ENCODE measurements around the gene GRIA4.

GRIA4 gene

DNA sequence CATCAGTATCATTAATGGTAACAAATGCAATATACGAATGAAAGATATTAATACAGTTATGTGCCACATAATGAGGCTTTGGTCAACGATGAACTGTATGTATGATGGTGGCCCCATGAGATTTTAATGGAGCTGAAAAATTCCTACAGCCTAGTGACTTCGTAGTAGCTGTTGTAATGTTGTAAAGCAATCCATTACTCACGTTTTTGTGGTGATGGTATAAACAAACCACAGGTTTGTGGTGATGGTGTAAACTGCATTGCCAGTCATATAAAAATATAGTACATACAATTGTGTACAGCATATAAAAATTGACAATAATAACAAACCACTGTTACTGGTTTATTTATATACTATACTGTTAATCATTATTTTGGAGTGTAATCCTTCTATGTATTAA is 27.4 kb upstream of the GRIA4 start:
- no peak for DNase-seq
- H3K27me3 ChIP-seq (replicated peaks) = no peaks in the 10 kb centered on the region
- H3K4me3 ChIP-seq (ENCODE audit: low read depth, low read length) = no peak overlapping the region
- no peak for TF ChIP-seq CTCF (IDR thresholded peaks at IDR 0.05; ENCODE audit: low read depth, low read length, missing control alignments)
- in situ Hi-C loops (cut with HindIII; ENCODE audit: low pct_ligation_motif_present, low sequenced_read_pairs) = no loop called here
- no peaks in the 10 kb centered on the region for H3K36me3 ChIP-seq (replicated peaks)
- no peak overlapping the region for H3K27ac ChIP-seq

- no peak for TF ChIP-seq CTCF (IDR thresholded peaks at IDR 0.05; ENCODE audit: low read depth, low read length, missing control alignments)
- peak; percentile 73 for DNase-seq
- H3K4me3 ChIP-seq (ENCODE audit: low read depth, low read length) = no peak overlapping the region
- no peaks in the 10 kb centered on the region for H3K36me3 ChIP-seq (replicated peaks)
- H3K27me3 ChIP-seq (replicated peaks) = no peaks in the 10 kb centered on the region
- in situ Hi-C loops (cut with HindIII; ENCODE audit: low pct_ligation_motif_present, low sequenced_read_pairs) = no loop called here
- H3K27ac ChIP-seq = no peak overlapping the region
These were observed 21.9 kb upstream of the GRIA4 start for GRCh38 chr11:105588001-105588400.

GRCh38 chr11:105589346-105589745 is 20.5 kb upstream of the GRIA4 start:
- peak; percentile 53 for DNase-seq
- in situ Hi-C loops (cut with HindIII; ENCODE audit: low pct_ligation_motif_present, low sequenced_read_pairs) = no loop called here
- no peaks in the 10 kb centered on the region for H3K27me3 ChIP-seq (replicated peaks)

GRCh38 chr11:105592035-105592434 is 17.8 kb upstream of the GRIA4 start:
- Histone ChIP-seq H3K27ac (no peak overlapping the region), H3K36me3 (replicated peaks) (no peaks in the 10 kb centered on the region), H3K4me3 (ENCODE audit: low read depth, low read length) (no peak overlapping the region), H3K27me3 (replicated peaks) (no peaks in the 10 kb centered on the region)
- in situ Hi-C loops (cut with HindIII; ENCODE audit: low pct_ligation_motif_present, low sequenced_read_pairs) = no loop called here
- DNase-seq = no peak
- TF ChIP-seq CTCF (IDR thresholded peaks at IDR 0.05; ENCODE audit: low read depth, low read length, missing control alignments) = no peak

More at GRCh38 chr11:105589346-105589745, 20.5 kb upstream of the GRIA4 start:
- H3K27ac ChIP-seq = no peak overlapping the region
- H3K36me3 ChIP-seq (replicated peaks) = no peaks in the 10 kb centered on the region
- no peak overlapping the region for H3K4me3 ChIP-seq (ENCODE audit: low read depth, low read length)
- no peak for TF ChIP-seq CTCF (IDR thresholded peaks at IDR 0.05; ENCODE audit: low read depth, low read length, missing control alignments)

DNA sequence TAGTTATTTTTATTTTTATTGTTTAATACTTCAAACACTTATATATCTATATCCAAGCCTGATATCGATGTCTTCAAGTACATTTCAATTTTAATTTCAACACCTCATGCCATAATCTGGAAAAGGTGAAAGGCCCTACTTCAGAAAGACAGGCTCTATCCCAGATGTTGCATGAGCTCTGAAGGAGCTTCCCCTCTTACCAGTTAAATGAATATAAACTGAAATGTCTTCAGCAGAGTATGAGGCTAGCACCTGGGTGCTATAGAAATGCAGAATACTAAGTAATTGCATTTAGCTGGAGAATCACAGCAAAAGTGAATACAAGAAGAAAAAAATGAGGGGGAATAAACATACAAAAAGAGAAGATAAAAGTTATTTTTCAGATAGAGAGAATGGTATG is 11.5 kb upstream of the GRIA4 start:
- no peak overlapping the region for H3K27ac ChIP-seq
- H3K4me3 ChIP-seq (ENCODE audit: low read depth, low read length) = no peak overlapping the region
- no peaks in the 10 kb centered on the region for H3K36me3 ChIP-seq (replicated peaks)
- in situ Hi-C loops (cut with HindIII; ENCODE audit: low pct_ligation_motif_present, low sequenced_read_pairs) = no loop called here
- no peak for TF ChIP-seq CTCF (IDR thresholded peaks at IDR 0.05; ENCODE audit: low read depth, low read length, missing control alignments)
- no peak for DNase-seq
- H3K27me3 ChIP-seq (replicated peaks) = no peaks in the 10 kb centered on the region

- TF ChIP-seq CTCF (IDR thresholded peaks at IDR 0.05; ENCODE audit: low read depth, low read length, missing control alignments) = no peak
- Histone ChIP-seq H3K27ac (no peak overlapping the region), H3K4me3 (ENCODE audit: low read depth, low read length) (no peak overlapping the region), H3K36me3 (replicated peaks) (no peaks in the 10 kb centered on the region), H3K27me3 (replicated peaks) (no peaks in the 10 kb centered on the region)
- in situ Hi-C loops (cut with HindIII; ENCODE audit: low pct_ligation_motif_present, low sequenced_read_pairs) = no loop called here
- DNase-seq = no peak
These were observed 6.7 kb upstream of the GRIA4 start for GRCh38 chr11:105603156-105603555.
